Activated B cell treated with CpG ODN at 0.5 μM for 24 hours (primary cell): ENCODE measurements around the gene GRIK4. TPM values are rescaled to one million over a fixed set of nuclear protein-coding genes. Genes with fewer than 3 reads are reported as not detected.

Source experiments
- ATAC-seq: fragments of 200-7000 bp; cut with Tn5 transposase; one replicate; pipeline ENCODE4 v1.10.0; 2021; ENCODE audit warnings: low read depth, mild to moderate bottlenecking, moderate library complexity
- CTCF ChIA-PET: fragments of 350-600 bp; sonication (Branson Sonifier 250); formaldehyde crosslinking; loops from one replicate; lab custom pipeline; 2021; ENCODE audit warnings: antibody characterized with exemption; lab: Charles Lee
- POLR2A ChIA-PET: fragments of 350-600 bp; sonication (Branson Sonifier 250); formaldehyde crosslinking; loops from one replicate; lab custom pipeline; 2021; ENCODE audit warnings: antibody characterized with exemption; lab: Charles Lee
- DNase-seq: peaks from one replicate; pipeline ENCODE4 v3.0.0; 2022
- H3K27ac Mint-ChIP-seq: one replicate; pipeline ENCODE4 v1.8.0; 2020; ENCODE audit warnings: mixed read lengths
- H3K27me3 Mint-ChIP-seq: one replicate; pipeline ENCODE4 v1.8.0; 2021; ENCODE audit warnings: mixed read lengths
- H3K36me3 Mint-ChIP-seq: one replicate; pipeline ENCODE4 v1.8.0; 2021; ENCODE audit warnings: low read depth, mixed read lengths
- H3K4me1 Mint-ChIP-seq: one replicate; pipeline ENCODE4 v1.8.0; 2021; ENCODE audit warnings: mixed read lengths
- H3K4me3 Mint-ChIP-seq: one replicate; pipeline ENCODE4 v1.8.0; 2020; ENCODE audit warnings: mild to moderate bottlenecking, mixed read lengths
- H3K9me3 Mint-ChIP-seq: one replicate; pipeline ENCODE4 v1.8.0; 2020; ENCODE audit warnings: mixed read lengths
- intact Hi-C: fragments of 100-400 bp; cut with micrococcal nuclease; formaldehyde crosslinking; loops from one replicate; pipeline ENCODE4 v1.15.1; 2024
- total RNA-seq: library from RNA; stranded (reverse); gene quantifications from 2 replicates; pipeline ENCODE4 v1.2.3, GENCODE V29; 2022
- TF ChIP-seq, protein P1 (sequence below): fragments of 200-600 bp; IDR thresholded peaks from one replicate; pipeline ENCODE4 v1.8.0; 2022; ENCODE audit warnings: antibody characterized with exemption, mild to moderate bottlenecking

Gene GRIK4
- total RNA-seq, 1 donor from 2014 or later: not detected

- TF ChIP-seq, protein P1, sequence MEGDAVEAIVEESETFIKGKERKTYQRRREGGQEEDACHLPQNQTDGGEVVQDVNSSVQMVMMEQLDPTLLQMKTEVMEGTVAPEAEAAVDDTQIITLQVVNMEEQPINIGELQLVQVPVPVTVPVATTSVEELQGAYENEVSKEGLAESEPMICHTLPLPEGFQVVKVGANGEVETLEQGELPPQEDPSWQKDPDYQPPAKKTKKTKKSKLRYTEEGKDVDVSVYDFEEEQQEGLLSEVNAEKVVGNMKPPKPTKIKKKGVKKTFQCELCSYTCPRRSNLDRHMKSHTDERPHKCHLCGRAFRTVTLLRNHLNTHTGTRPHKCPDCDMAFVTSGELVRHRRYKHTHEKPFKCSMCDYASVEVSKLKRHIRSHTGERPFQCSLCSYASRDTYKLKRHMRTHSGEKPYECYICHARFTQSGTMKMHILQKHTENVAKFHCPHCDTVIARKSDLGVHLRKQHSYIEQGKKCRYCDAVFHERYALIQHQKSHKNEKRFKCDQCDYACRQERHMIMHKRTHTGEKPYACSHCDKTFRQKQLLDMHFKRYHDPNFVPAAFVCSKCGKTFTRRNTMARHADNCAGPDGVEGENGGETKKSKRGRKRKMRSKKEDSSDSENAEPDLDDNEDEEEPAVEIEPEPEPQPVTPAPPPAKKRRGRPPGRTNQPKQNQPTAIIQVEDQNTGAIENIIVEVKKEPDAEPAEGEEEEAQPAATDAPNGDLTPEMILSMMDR: no peak
- no peak overlapping the region for H3K4me3 Mint-ChIP-seq
- H3K9me3 Mint-ChIP-seq: no peaks in the 10 kb centered on the region
- intact Hi-C loops: no loop called here
- POLR2A ChIA-PET: no interaction called here
- DNase-seq (no peak), ATAC-seq (no peak)
- H3K4me1 Mint-ChIP-seq: no peaks in the 10 kb centered on the region
- H3K27me3 Mint-ChIP-seq: peaks cover 4% of the 10 kb centered on the region
- CTCF ChIA-PET: no interaction called here
- H3K36me3 Mint-ChIP-seq: no peaks in the 10 kb centered on the region
- no peak overlapping the region for H3K27ac Mint-ChIP-seq
Measured at GRCh38 chr11:120789391-120789790, 277.8 kb downstream of the GRIK4 start.

- ChIA-PET POLR2A (no interaction called here), CTCF (interaction anchor here (1.4 kb wide), 1 partner anchor 10 kb away, joined by 4 read pairs; no protein-coding TSS in a partner anchor)
- Mint-ChIP-seq H3K4me1 (no peaks in the 10 kb centered on the region), H3K9me3 (no peaks in the 10 kb centered on the region), H3K36me3 (no peaks in the 10 kb centered on the region), H3K27me3 (no peaks in the 10 kb centered on the region), H3K4me3 (no peak overlapping the region), H3K27ac (no peak overlapping the region)
- DNase-seq: no peak
- intact Hi-C loops: no loop called here
- ATAC-seq: no peak
- TF ChIP-seq, protein P1: no peak
Measured at GRCh38 chr11:120792306-120792705, 280.8 kb downstream of the GRIK4 start.

- TF ChIP-seq, protein P1: no peak
- DNase-seq: no peak
- Mint-ChIP-seq H3K4me3 (no peak overlapping the region), H3K36me3 (no peaks in the 10 kb centered on the region), H3K27me3 (no peaks in the 10 kb centered on the region), H3K27ac (no peak overlapping the region), H3K4me1 (no peaks in the 10 kb centered on the region), H3K9me3 (no peaks in the 10 kb centered on the region)
- intact Hi-C loops: no loop called here
- ATAC-seq: no peak
- ChIA-PET POLR2A (no interaction called here), CTCF (interaction anchor here (1.4 kb wide), 1 partner anchor 9 kb away, joined by 4 read pairs; no protein-coding TSS in a partner anchor)
Measured at GRCh38 chr11:120793150-120793549, 281.6 kb downstream of the GRIK4 start.

GRCh38 chr11:120793806-120794479, 282.4 kb downstream of the GRIK4 start:
- no peaks in the 10 kb centered on the region for H3K4me1 Mint-ChIP-seq
- H3K27me3 Mint-ChIP-seq: no peaks in the 10 kb centered on the region
- no peaks in the 10 kb centered on the region for H3K9me3 Mint-ChIP-seq
- intact Hi-C loops: no loop called here
- H3K4me3 Mint-ChIP-seq: no peak overlapping the region
- POLR2A ChIA-PET: no interaction called here
- DNase-seq: no peak
- no peaks in the 10 kb centered on the region for H3K36me3 Mint-ChIP-seq
- CTCF ChIA-PET: interaction anchor here (1.4 kb wide), 1 partner anchor 9 kb away, joined by 4 read pairs; no protein-coding TSS in a partner anchor
- TF ChIP-seq, protein P1: no peak
- H3K27ac Mint-ChIP-seq: no peak overlapping the region
- no peak for ATAC-seq

DNA sequence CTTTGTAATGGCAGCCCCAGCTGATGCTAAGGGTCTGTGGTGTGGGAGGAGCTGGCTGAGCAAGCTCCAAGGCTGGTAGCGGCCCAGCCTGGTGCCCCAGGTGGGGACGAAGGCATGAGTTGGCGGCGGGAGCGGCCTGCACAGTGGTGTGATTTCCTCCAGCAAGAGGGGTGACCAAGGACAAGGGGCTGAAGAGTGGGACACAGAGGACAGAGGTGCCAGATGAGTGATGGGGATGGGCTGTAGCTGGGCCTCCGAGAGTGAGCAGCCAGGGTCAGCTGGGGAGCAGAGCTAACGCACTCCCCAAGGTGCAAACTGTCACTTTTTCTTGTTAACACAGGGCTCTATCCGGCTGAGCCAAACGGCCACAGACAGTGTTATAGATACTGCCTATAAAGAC, 283.2 kb downstream of the GRIK4 start:
- H3K27ac Mint-ChIP-seq: no peak overlapping the region
- ChIA-PET CTCF (no interaction called here), POLR2A (no interaction called here)
- ATAC-seq (no peak), DNase-seq (no peak)
- TF ChIP-seq, protein P1: no peak
- H3K27me3 Mint-ChIP-seq: peaks cover 4% of the 10 kb centered on the region
- no peaks in the 10 kb centered on the region for H3K9me3 Mint-ChIP-seq
- no peaks in the 10 kb centered on the region for H3K36me3 Mint-ChIP-seq
- intact Hi-C loops: no loop called here
- no peaks in the 10 kb centered on the region for H3K4me1 Mint-ChIP-seq
- no peak overlapping the region for H3K4me3 Mint-ChIP-seq
